ENCODE data around the gene ETV6.

The ETV6 gene

GRCh38 chr12:11812586-11813437 lies 163.3 kb downstream of the ETV6 start:
- Mint-ChIP-seq H3K4me1 (peaks cover 56% of the 10 kb centered on the region), H3K36me3 (ENCODE audit: low read depth) (peaks cover 12% of the 10 kb centered on the region), H3K27ac (peak overlapping the region; percentile 95), H3K27me3 (ENCODE audit: low read depth, poor library complexity) (peaks cover 4% of the 10 kb centered on the region), H3K9me3 (no peaks in the 10 kb centered on the region), H3K4me3 (peak overlapping the region; percentile 75)
- peak; percentile 44 for DNase-seq
- TF ChIP-seq CTCF (IDR thresholded peaks at IDR 0.05) = peak; percentile 11

GRCh38 chr12:11813438-11813813 lies 164.0 kb downstream of the ETV6 start:
- Mint-ChIP-seq H3K9me3 (no peaks in the 10 kb centered on the region), H3K36me3 (ENCODE audit: low read depth) (peaks cover 7% of the 10 kb centered on the region), H3K27me3 (ENCODE audit: low read depth, poor library complexity) (peaks cover 4% of the 10 kb centered on the region), H3K4me3 (peak overlapping the region; percentile 68), H3K27ac (peak overlapping the region; percentile 92), H3K4me1 (peaks cover 59% of the 10 kb centered on the region)
- TF ChIP-seq CTCF (IDR thresholded peaks at IDR 0.05) = no peak
- DNase-seq = no peak

- Mint-ChIP-seq H3K27ac (no peak overlapping the region), H3K9me3 (no peaks in the 10 kb centered on the region), H3K4me1 (peaks cover 59% of the 10 kb centered on the region), H3K36me3 (ENCODE audit: low read depth) (no peaks in the 10 kb centered on the region), H3K27me3 (ENCODE audit: low read depth, poor library complexity) (peaks cover 4% of the 10 kb centered on the region), H3K4me3 (peak overlapping the region; percentile 17)
- no peak for TF ChIP-seq CTCF (IDR thresholded peaks at IDR 0.05)
- no peak for DNase-seq
Observed at GRCh38 chr12:11814374-11814773, 164.9 kb downstream of the ETV6 start.

GRCh38 chr12:11815397-11815796 lies 165.9 kb downstream of the ETV6 start:
- TF ChIP-seq CTCF (IDR thresholded peaks at IDR 0.05) = no peak
- Mint-ChIP-seq H3K4me1 (peaks cover 55% of the 10 kb centered on the region), H3K27me3 (ENCODE audit: low read depth, poor library complexity) (peaks cover 4% of the 10 kb centered on the region), H3K27ac (no peak overlapping the region), H3K36me3 (ENCODE audit: low read depth) (no peaks in the 10 kb centered on the region), H3K9me3 (no peaks in the 10 kb centered on the region), H3K4me3 (no peak overlapping the region)
- no peak for DNase-seq

GRCh38 chr12:11819643-11820042 lies 170.2 kb downstream of the ETV6 start:
- H3K4me1 Mint-ChIP-seq = peaks cover 36% of the 10 kb centered on the region
- H3K4me3 Mint-ChIP-seq = no peak overlapping the region
- no peak overlapping the region for H3K27ac Mint-ChIP-seq
- H3K9me3 Mint-ChIP-seq = no peaks in the 10 kb centered on the region
- H3K27me3 Mint-ChIP-seq (ENCODE audit: low read depth, poor library complexity) = no peaks in the 10 kb centered on the region
- DNase-seq = no peak
- no peak for TF ChIP-seq CTCF (IDR thresholded peaks at IDR 0.05)
- peaks cover 5% of the 10 kb centered on the region for H3K36me3 Mint-ChIP-seq (ENCODE audit: low read depth)

- DNase-seq = no peak
- H3K9me3 Mint-ChIP-seq = no peaks in the 10 kb centered on the region
- no peak for TF ChIP-seq CTCF (IDR thresholded peaks at IDR 0.05)
- H3K4me1 Mint-ChIP-seq = peaks cover 37% of the 10 kb centered on the region
- peaks cover 5% of the 10 kb centered on the region for H3K36me3 Mint-ChIP-seq (ENCODE audit: low read depth)
- H3K27me3 Mint-ChIP-seq (ENCODE audit: low read depth, poor library complexity) = no peaks in the 10 kb centered on the region
- no peak overlapping the region for H3K4me3 Mint-ChIP-seq
- no peak overlapping the region for H3K27ac Mint-ChIP-seq
Observed at GRCh38 chr12:11820476-11820875, 171.0 kb downstream of the ETV6 start.
